HG03095 (cell line): ENCODE data around the gene ARHGEF11.

Experiments
- ATAC-seq: cut with Tn5 transposase; IDR thresholded peaks from one replicate; pipeline ENCODE4 v1.9.1; 2021; ENCODE audit warnings: moderate library complexity; ENCODE audit not compliant: unreplicated experiment

The ARHGEF11 gene

GRCh38 chr1:157000686-157001085, 44.9 kb downstream of the ARHGEF11 start:
- no peak for ATAC-seq

- no peak for ATAC-seq
Observed at GRCh38 chr1:156999596-157000320, 45.8 kb downstream of the ARHGEF11 start.

GRCh38 chr1:156998840-156999500, 46.6 kb downstream of the ARHGEF11 start:
- no peak for ATAC-seq

- no peak for ATAC-seq
Observed at GRCh38 chr1:156998301-156998700, 47.2 kb downstream of the ARHGEF11 start.

GRCh38 chr1:156995412-156995811, 50.1 kb downstream of the ARHGEF11 start:
- ATAC-seq = no peak

- no peak for ATAC-seq
Observed at GRCh38 chr1:156994277-156994676, 51.3 kb downstream of the ARHGEF11 start.

GRCh38 chr1:156993426-156994147, 52.0 kb downstream of the ARHGEF11 start:
- ATAC-seq = no peak

- ATAC-seq = no peak
Observed at GRCh38 chr1:156992215-156992614, 53.3 kb downstream of the ARHGEF11 start.

GRCh38 chr1:156987715-156988114, 57.8 kb downstream of the ARHGEF11 start:
- ATAC-seq = no peak

GRCh38 chr1:156980551-156980950, 65.0 kb downstream of the ARHGEF11 start:
- ATAC-seq = no peak

- no peak for ATAC-seq
Observed at GRCh38 chr1:156975084-156975483, 70.5 kb downstream of the ARHGEF11 start.

- no peak for ATAC-seq
Observed at GRCh38 chr1:156973417-156973816, 72.1 kb downstream of the ARHGEF11 start.

GRCh38 chr1:156970017-156970416, 75.5 kb downstream of the ARHGEF11 start:
- no peak for ATAC-seq

GRCh38 chr1:156969496-156969895, 76.0 kb downstream of the ARHGEF11 start:
- ATAC-seq = no peak

GRCh38 chr1:156964441-156964840, 81.1 kb downstream of the ARHGEF11 start:
- no peak for ATAC-seq

GRCh38 chr1:156963621-156964020, 81.9 kb downstream of the ARHGEF11 start:
- no peak for ATAC-seq

- ATAC-seq = no peak
Observed at GRCh38 chr1:156961709-156962108, 83.8 kb downstream of the ARHGEF11 start.

- ATAC-seq = no peak
Observed at GRCh38 chr1:156959925-156960324, 85.6 kb downstream of the ARHGEF11 start.

- ATAC-seq = no peak
Observed at GRCh38 chr1:156959414-156959813, 86.1 kb downstream of the ARHGEF11 start.

GRCh38 chr1:156958247-156958714, 87.3 kb downstream of the ARHGEF11 start:
- ATAC-seq = no peak

- ATAC-seq = no peak
Observed at GRCh38 chr1:156957634-156958033, 87.9 kb downstream of the ARHGEF11 start.

GRCh38 chr1:156956333-156956732, 89.2 kb downstream of the ARHGEF11 start:
- no peak for ATAC-seq
